ENCODE data around the gene DHX38. TPM values are rescaled to one million over a fixed set of nuclear protein-coding genes. Genes with fewer than 3 reads are reported as not detected.

Gene DHX38
- total RNA-seq, 4 donors from 2014 or later = 40.8 to 85.0 (median 50.0) TPM

- TF ChIP-seq CTCF (IDR thresholded peaks at IDR 0.05; ENCODE audit: low read depth) = no peak
These were observed 591 bp downstream of the DHX38 start for GRCh38 chr16:72094266-72094610.

- TF ChIP-seq CTCF (IDR thresholded peaks at IDR 0.05; ENCODE audit: low read depth) = no peak
These were observed 5.3 kb downstream of the DHX38 start for GRCh38 chr16:72098936-72099335.

GRCh38 chr16:72099377-72099818, 5.8 kb downstream of the DHX38 start:
- no peak for TF ChIP-seq CTCF (IDR thresholded peaks at IDR 0.05; ENCODE audit: low read depth)

GRCh38 chr16:72101195-72101594, 7.5 kb downstream of the DHX38 start:
- no peak for TF ChIP-seq CTCF (IDR thresholded peaks at IDR 0.05; ENCODE audit: low read depth)

- TF ChIP-seq CTCF (IDR thresholded peaks at IDR 0.05; ENCODE audit: low read depth) = no peak
These were observed 11.3 kb downstream of the DHX38 start for GRCh38 chr16:72104905-72105304.

GRCh38 chr16:72105978-72106377, 12.3 kb downstream of the DHX38 start:
- TF ChIP-seq CTCF (IDR thresholded peaks at IDR 0.05; ENCODE audit: low read depth) = no peak

GRCh38 chr16:72107371-72107770, 13.7 kb downstream of the DHX38 start:
- TF ChIP-seq CTCF (IDR thresholded peaks at IDR 0.05; ENCODE audit: low read depth) = no peak

Measured in subcutaneous adipose tissue (tissue), 4 donors.